Erythroblast (primary cell): ENCODE results near the gene LPCAT2.
A peak's percentile ranks its signal among the peaks of the same experiment; 100 is the strongest.

Source experiments
- DNase-seq, 2 experiments: peaks; one replicate each; lab custom pipeline; 2025; lab: John Stamatoyannopoulos, UW
- GATA1 ChIP-seq: IDR thresholded peaks from 2 replicates; pipeline ENCODE4 v1.6.1; 2011; ENCODE audit warnings: low read depth, mild to moderate bottlenecking, control low read depth, low read length, moderate library complexity
- POLR2A ChIP-seq: IDR thresholded peaks from 2 replicates; pipeline ENCODE4 v1.6.1; 2011; ENCODE audit warnings: mild to moderate bottlenecking, low read length

LPCAT2 gene

DNA sequence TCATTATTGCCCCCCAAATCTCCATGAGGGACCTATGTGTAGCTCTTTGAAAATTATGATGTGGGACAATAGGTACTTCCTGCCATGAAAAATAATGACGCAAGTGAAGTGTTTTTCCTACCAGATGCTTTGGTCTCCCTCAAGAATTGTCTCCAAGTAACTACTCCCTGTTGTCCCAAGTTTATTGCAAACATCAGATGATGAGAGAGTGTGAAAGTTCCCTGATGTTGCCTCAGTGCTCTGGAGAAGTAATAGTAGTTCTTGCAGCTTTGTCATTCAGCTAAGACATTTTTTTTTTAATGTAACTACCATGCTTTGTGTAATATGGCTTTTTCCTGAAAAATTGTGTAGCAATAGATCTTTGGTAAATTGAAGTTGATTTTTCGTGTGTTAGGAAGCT, 20.1 kb downstream of the LPCAT2 start:
- TF ChIP-seq POLR2A (no peak), GATA1 (no peak)
- no peak for DNase-seq

DNA sequence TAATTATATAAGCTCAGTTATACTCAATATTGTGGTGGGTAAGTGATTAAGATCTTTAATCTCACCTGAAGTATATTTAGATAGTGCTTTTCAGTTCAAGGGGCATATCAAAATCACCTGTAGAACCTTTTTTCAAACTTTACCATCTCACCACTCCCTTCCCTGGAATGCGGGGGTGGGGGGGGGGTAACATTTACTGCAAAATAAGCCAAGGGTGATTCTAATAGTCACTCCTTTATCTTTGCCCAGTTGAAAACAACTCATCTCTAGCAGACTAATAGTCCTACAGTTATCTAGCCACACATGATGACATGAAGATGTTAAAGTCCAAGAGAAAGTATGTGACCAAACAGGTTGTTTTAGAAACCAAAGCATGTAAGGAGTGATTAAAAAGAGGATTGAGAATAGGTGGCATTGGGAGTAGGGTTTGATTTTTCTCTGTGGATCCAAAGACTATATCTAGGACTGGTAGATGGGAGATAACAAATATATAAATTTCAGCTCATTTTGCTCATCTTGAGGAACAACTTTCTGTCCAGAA, 21.5 kb downstream of the LPCAT2 start:
- DNase-seq, result no peak
- no peak for TF ChIP-seq POLR2A
- TF ChIP-seq GATA1, result no peak

DNA sequence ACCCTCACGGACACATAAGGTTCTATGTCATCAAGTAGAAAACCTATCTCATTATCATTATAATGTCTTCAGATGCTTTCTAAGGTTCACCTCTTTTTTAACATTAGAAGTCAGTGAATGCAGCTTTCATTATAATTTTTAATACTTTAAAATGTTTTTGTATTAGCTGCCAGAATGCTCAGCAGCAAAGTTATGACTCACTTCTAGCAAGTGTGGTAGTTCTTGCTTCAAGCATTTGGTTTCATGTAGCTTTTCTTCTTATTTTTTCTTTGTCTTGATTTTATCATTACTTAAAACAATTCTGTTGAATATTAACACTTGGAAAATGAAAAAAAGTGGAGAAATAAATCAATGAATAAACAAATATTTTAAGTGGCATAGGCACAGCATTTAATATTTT, 23.4 kb downstream of the LPCAT2 start:
- TF ChIP-seq POLR2A (no peak), GATA1 (no peak)
- no peak for DNase-seq

DNA sequence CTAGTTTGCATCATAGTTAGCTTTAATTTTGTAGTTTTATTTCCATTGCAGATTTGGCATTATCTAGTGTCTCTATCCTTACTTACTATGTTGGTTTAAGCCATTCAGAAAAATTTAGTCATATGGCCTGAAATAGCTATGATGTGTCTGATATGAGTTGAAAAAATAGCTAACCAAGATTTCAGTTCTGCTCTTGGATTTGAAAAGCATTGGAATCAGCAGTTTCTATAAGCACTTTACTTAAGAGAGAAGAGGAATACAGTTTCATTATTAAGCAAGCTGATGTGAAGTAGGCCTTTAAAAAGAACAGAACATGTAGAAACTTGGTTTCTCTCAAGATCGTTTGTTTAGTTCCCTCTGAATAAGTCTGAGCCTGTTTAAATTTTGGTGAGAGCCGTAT, 25.9 kb downstream of the LPCAT2 start:
- DNase-seq, result no peak
- no peak for TF ChIP-seq POLR2A
- no peak for TF ChIP-seq GATA1

DNA sequence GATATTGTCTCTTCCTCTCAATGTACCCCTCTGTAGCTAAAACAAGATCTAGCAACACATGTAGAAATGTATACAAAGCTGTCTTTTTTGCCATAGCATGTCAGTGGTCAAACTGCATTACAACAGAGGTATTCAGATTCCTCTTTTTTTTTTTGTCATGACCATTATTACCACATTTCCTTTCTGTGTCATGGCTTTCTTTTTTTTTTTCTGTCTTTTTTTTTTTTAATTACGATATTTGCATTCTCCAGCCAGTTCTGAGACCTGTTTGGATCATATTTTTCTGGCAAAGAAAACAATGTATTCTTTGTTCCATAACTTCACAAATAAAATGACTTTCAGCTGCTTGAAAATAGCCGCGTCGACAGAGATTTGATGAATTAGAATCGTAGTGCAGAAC, 30.2 kb downstream of the LPCAT2 start:
- TF ChIP-seq GATA1 (no peak), POLR2A (no peak)
- no peak for DNase-seq

DNA sequence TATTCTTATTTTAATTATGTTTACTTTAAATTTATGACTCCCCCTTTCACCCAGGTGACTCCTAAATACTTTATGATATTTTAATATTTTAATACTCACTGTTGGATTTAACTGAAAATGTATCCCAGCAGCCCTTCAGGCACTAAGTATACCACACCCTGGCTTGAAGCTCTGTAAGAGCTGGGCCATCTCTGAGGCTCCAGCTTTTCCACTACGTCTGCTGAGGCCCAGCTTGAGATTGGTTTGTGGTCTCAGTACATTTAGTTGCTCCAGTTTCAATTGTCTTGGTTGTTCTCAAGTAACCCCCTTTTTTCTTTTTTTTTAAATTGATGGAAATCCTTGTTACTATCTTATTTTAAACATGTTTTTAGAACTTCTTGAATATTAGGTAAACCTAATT, 30.6 kb downstream of the LPCAT2 start:
- no peak for TF ChIP-seq GATA1
- no peak for TF ChIP-seq POLR2A
- no peak for DNase-seq

DNA sequence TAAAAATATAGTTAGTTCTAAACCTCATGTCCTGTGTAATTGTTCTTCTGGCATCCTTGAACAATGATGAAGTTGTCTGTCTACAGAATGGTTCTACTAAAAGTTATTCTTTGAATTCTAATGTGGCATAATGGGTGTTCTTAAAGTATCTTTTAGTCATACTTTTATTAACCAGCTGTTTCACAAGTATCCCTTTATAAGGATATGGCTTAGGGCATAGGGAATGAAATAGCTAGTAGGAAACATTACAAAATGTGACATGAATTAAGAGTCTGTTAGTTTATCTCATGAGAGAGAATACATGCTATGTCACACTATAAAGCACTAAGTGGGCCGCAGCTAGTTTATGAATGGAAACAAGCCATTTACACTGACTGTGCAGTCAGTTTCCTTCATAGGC, 31.3 kb downstream of the LPCAT2 start:
- TF ChIP-seq GATA1, result no peak
- no peak for TF ChIP-seq POLR2A
- DNase-seq, result no peak

DNA sequence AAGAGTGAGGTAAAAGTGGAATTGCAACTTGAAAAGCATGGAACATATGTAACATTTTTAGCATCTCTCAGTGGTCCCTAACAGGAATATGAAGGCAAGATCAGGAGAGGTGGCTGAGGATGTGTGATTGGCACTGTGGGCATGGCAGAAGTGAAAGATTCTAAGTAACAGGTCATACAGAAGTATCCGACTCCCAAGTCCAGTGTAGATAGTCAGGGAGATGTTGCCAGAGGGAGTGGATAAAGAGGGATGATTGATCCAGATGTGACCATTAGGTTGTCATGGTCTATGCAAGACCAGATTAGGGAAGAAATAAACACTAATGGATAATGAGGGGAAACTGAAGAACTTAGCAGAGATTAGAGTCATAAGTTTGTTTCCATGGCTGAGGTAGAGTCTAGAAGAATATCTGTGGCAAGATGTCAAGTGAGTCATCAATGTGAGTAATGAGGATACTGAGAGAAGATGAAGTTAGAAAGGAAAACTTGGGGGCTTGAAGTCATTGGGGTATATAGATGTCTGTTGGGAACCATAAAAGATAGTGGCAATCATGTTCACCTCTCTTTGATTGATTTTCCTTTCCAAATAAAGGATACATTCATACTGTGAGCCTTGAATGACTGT, 33.7 kb downstream of the LPCAT2 start:
- peak in 1 of 2 experiments; percentile 8 for DNase-seq
- TF ChIP-seq GATA1, result no peak
- TF ChIP-seq POLR2A, result no peak

DNA sequence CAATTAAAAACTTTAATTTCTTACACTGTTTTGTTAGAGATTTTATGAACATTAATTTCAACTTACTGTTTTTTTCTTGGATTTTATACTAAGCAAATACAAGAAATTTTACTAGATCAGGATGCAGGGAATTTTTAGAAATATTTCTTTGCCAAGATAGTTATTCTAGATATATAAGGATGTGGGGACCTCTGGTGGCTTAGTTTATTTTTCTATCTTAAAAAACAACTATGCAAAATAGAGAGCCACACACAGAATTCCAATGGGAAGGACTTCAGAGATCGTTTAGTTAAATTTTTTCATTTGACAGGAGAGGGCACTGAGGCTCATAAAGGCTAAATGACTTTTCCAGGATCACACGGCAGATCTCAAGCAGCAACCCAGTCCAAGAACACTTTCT, 34.6 kb downstream of the LPCAT2 start:
- TF ChIP-seq GATA1, result no peak
- TF ChIP-seq POLR2A, result no peak

DNA sequence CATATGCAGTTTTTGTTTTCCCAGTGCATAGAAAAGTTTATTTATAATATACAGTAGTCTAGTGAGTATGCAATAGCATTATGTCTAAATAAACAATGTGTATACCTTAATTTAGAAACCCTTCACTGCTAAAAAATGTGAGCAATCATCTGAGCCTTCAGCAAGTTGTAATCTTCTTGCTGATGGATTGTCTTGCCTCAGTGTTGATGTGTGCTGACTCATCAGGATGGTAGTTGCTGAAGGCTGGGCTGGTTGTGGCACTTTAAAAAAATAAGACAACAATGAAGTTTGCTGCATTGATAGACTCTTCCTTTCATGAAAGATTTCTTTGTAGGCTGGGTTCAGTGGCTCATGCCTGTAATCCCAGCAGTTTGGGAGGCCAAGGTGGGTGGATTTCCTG, 43.7 kb downstream of the LPCAT2 start:
- DNase-seq, result no peak
- no peak for TF ChIP-seq POLR2A
- TF ChIP-seq GATA1, result no peak

More for the DNA sequence above, 34.6 kb downstream of the LPCAT2 start:
- DNase-seq, result peak in 1 of 2 experiments; percentile 17

DNA sequence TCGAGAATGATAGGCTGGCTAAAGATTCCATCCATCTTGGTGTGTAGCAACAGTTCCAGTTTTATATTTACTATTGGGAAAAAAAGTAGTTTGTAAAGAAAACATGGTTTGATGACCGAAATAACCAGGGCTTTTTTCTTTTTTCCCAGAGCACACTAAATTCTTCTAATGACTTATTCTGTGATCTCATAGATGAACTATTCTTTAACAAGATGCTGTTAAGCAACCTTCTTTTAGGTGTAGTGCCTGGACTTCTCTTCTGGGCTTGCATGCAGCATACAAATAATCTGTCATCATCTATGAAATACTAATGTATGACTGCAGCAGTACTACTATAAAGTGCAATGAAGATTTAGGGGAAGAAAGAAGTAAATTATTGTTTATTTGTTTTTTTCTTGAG, 46.6 kb downstream of the LPCAT2 start:
- DNase-seq, result no peak
- TF ChIP-seq GATA1, result no peak
- no peak for TF ChIP-seq POLR2A

DNA sequence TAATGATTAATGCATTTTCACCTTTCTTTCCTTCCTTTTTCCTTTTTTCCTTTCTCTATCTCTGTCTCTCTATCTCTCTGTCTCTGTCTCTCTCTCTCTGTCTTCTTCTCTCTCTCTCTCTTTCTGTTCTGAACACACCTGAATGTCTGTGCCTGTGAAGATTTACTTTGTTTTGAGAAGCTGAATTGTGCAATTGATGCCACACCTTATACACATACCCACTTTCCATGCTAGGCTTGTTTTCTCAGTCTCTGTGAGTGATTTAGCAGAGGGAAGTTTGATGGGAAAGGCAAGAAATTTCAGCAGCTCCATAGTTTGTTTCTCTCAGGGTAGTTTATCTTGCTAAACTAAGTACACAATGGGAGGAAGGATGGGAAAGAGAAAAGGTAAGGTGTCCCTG, 48.3 kb downstream of the LPCAT2 start:
- DNase-seq, result no peak
- TF ChIP-seq POLR2A (no peak), GATA1 (no peak)

DNA sequence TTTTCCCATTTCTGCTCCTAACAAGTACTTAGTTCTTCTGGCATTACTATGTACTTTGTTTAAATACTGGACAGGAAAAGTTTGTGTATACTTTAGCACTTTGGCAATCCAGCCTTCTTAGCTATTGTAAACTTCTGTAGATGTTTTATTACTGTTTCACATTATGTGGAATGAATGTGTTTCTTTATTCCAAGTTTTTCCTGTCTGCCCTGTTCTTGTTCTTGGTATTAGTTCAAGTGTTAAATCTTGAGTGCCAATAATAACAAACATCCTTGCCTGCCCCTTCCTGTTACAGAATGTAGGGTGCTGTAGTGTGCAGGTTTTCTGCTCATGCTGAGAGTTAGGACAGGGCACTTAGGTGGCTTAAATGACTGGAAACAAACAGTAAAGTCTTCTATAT, 50.4 kb downstream of the LPCAT2 start:
- no peak for DNase-seq
- TF ChIP-seq GATA1 (no peak), POLR2A (no peak)

DNA sequence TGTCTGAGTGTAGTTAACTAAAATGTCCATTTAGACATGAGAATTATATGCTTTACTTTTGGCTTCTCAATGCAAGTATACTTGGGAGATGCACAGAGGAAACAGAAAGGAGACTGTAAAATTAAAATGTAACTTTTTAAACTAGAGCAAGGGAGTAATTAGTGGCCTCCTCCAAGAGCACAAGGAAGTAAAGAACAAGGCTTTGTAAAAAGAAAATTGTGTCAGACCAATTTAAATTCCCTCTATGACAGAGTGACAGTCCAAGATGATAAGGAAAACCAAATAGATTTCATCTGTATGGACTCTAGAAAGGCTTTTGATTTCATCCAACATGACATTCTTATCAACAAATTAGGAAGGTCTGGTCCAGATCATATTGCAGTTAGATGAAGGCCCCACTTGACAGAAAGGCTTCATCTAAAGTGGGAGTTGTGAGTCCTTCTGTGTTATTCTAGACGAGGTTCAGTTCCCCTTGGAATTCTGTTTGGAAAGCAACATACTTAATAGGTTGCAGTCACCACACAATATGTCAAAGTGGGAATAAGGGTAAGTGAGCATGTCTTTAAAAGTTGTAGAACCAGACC, 51.2 kb downstream of the LPCAT2 start:
- TF ChIP-seq GATA1, result no peak
- TF ChIP-seq POLR2A, result no peak

More for the DNA sequence above, 51.2 kb downstream of the LPCAT2 start:
- DNase-seq, result no peak
